Ishikawa (cell line): Measurements from ENCODE around the gene RYR3.

Experiments used
- CEBPB ChIP-seq: IDR thresholded peaks from 2 replicates; pipeline ENCODE4 v1.6.1; 2012
- CREB1 ChIP-seq: IDR thresholded peaks from 2 replicates; pipeline ENCODE4 v1.6.1; 2012; ENCODE audit warnings: low read depth
- EGR1 ChIP-seq: IDR thresholded peaks from 2 replicates; pipeline ENCODE4 v1.6.1; 2012
- EP300 ChIP-seq: IDR thresholded peaks from 2 replicates; pipeline ENCODE4 v1.6.1; 2012; ENCODE audit warnings: borderline replicate concordance
- FOXM1 ChIP-seq: IDR thresholded peaks from 2 replicates; pipeline ENCODE4 v1.6.1; 2012; ENCODE audit warnings: low read depth, borderline replicate concordance
- MAX ChIP-seq: IDR thresholded peaks from 2 replicates; pipeline ENCODE4 v1.6.1; 2012
- NFIC ChIP-seq: IDR thresholded peaks from 2 replicates; pipeline ENCODE4 v1.6.1; 2012
- RAD21 ChIP-seq: IDR thresholded peaks from 2 replicates; pipeline ENCODE4 v1.6.1; 2012; ENCODE audit warnings: low read depth
- REST ChIP-seq: IDR thresholded peaks from 2 replicates; pipeline ENCODE4 v1.6.1; 2012; ENCODE audit warnings: low read depth, mild to moderate bottlenecking
- TAF1 ChIP-seq: IDR thresholded peaks from 2 replicates; pipeline ENCODE4 v1.6.1; 2012; ENCODE audit warnings: low read depth, mild to moderate bottlenecking
- TCF12 ChIP-seq: IDR thresholded peaks from 2 replicates; pipeline ENCODE4 v1.6.1; 2012; ENCODE audit warnings: low read depth
- TEAD4 ChIP-seq: IDR thresholded peaks from 2 replicates; pipeline ENCODE4 v1.6.1; 2012
- USF1 ChIP-seq: IDR thresholded peaks from 2 replicates; pipeline ENCODE4 v1.6.1; 2012
- YY1 ChIP-seq: IDR thresholded peaks from 2 replicates; pipeline ENCODE4 v1.6.1; 2012; ENCODE audit warnings: low read depth
- ZBTB7A ChIP-seq: IDR thresholded peaks from 2 replicates; pipeline ENCODE4 v1.6.1; 2012; ENCODE audit warnings: low read depth

RYR3 gene

GRCh38 chr15:33382491-33382890 lies 71.7 kb downstream of the RYR3 start:
- TF ChIP-seq TCF12 (no peak), USF1 (no peak), ZBTB7A (no peak), CEBPB (no peak), REST (no peak), EGR1 (no peak), MAX (no peak), TAF1 (no peak), CREB1 (no peak), FOXM1 (no peak)

- TF ChIP-seq EGR1 (no peak), RAD21 (no peak), CREB1 (no peak), TCF12 (no peak), REST (no peak), FOXM1 (no peak), USF1 (no peak), NFIC (no peak), TEAD4 (no peak), ZBTB7A (no peak), YY1 (no peak), EP300 (no peak)
Observed at GRCh38 chr15:33384307-33384706, 73.5 kb downstream of the RYR3 start.

GRCh38 chr15:33392453-33392852 lies 81.7 kb downstream of the RYR3 start:
- no peak for TF ChIP-seq CREB1
- TF ChIP-seq MAX = no peak
- no peak for TF ChIP-seq REST
- no peak for TF ChIP-seq USF1
- no peak for TF ChIP-seq CEBPB
- no peak for TF ChIP-seq EGR1
- no peak for TF ChIP-seq TCF12
- TF ChIP-seq TEAD4 = no peak
- no peak for TF ChIP-seq YY1
- TF ChIP-seq FOXM1 = no peak

- TF ChIP-seq EGR1 = no peak
- no peak for TF ChIP-seq YY1
Observed at GRCh38 chr15:33393546-33393945, 82.8 kb downstream of the RYR3 start.

- TF ChIP-seq EGR1 = no peak
- TF ChIP-seq TEAD4 = no peak
- TF ChIP-seq REST = no peak
- TF ChIP-seq TAF1 = no peak
- no peak for TF ChIP-seq MAX
- TF ChIP-seq CREB1 = no peak
- no peak for TF ChIP-seq TCF12
- no peak for TF ChIP-seq EP300
- no peak for TF ChIP-seq NFIC
- no peak for TF ChIP-seq YY1
- TF ChIP-seq USF1 = no peak
- TF ChIP-seq FOXM1 = no peak
- TF ChIP-seq ZBTB7A = no peak
- no peak for TF ChIP-seq CEBPB
- TF ChIP-seq RAD21 = no peak
Observed at GRCh38 chr15:33395321-33395720, 84.6 kb downstream of the RYR3 start.
